SU-DHL-6 (cell line): ENCODE results near the gene AARS2.

Experiments used
- H2AFZ ChIP-seq: fragments of 200-600 bp; sonication (generic); 2 replicates; pipeline ENCODE4 v1.6.1; 2014; ENCODE audit warnings: low read depth, mild to moderate bottlenecking, moderate library complexity, mixed read lengths, antibody characterized with exemption, low read length; ENCODE audit not compliant: severe bottlenecking
- H3F3A ChIP-seq: fragments of 200-600 bp; shearing (Covaris generic); 2 replicates; pipeline ENCODE4 v1.6.0; 2016; ENCODE audit warnings: antibody characterized with exemption, mild to moderate bottlenecking; ENCODE audit not compliant: insufficient read depth
- H3K27ac ChIP-seq: fragments of 200-600 bp; sonication (generic); 2 replicates; pipeline ENCODE4 v1.5.1; 2016; ENCODE audit warnings: low read depth, mild to moderate bottlenecking, low read length, moderate library complexity, mixed read lengths
- H3K27me3 ChIP-seq: fragments of 200-600 bp; sonication (generic), shearing (Covaris generic); 2 replicates; pipeline ENCODE4 v1.6.0; 2014; ENCODE audit warnings: mild to moderate bottlenecking, low read length
- H3K36me3 ChIP-seq: fragments of 200-600 bp; sonication (generic); 2 replicates; pipeline ENCODE4 v1.6.1; 2014; ENCODE audit warnings: mild to moderate bottlenecking, low read length, mixed read lengths
- H3K4me2 ChIP-seq: fragments of 300-600, 200-600 bp; shearing (Covaris generic), sonication (generic); 2 replicates; pipeline ENCODE4 v1.6.0; 2014; ENCODE audit warnings: low read length, low read depth, mild to moderate bottlenecking; ENCODE audit not compliant: poor library complexity, severe bottlenecking
- H3K4me3 ChIP-seq: fragments of 200-600 bp; sonication (generic); 2 replicates; pipeline ENCODE4 v1.5.1; 2014; ENCODE audit warnings: antibody characterized with exemption, low read length, mild to moderate bottlenecking, mixed read lengths; ENCODE audit not compliant: insufficient read depth, poor library complexity, severe bottlenecking
- H3K79me2 ChIP-seq: fragments of 200-600 bp; sonication (generic); 2 replicates; pipeline ENCODE4 v1.6.1; 2014; ENCODE audit warnings: mild to moderate bottlenecking, low read length, moderate library complexity; ENCODE audit not compliant: insufficient read depth
- H3K9ac ChIP-seq: fragments of 200-600 bp; sonication (generic); 2 replicates; pipeline ENCODE4 v1.7.0; 2014; ENCODE audit warnings: mild to moderate bottlenecking, low read length
- H3K9me2 ChIP-seq: fragments of 200-600 bp; sonication (generic); replicated peaks from 2 replicates; pipeline ENCODE4 v1.6.1; 2014; ENCODE audit warnings: low read length; ENCODE audit not compliant: insufficient read depth
- H3K9me3 ChIP-seq: fragments of 200-600 bp; sonication (generic); 2 replicates; pipeline ENCODE4 v1.6.1; 2014; ENCODE audit warnings: low read length, mixed read lengths; ENCODE audit not compliant: insufficient read depth
- H4K20me1 ChIP-seq: fragments of 200-600 bp; sonication (generic); 2 replicates; pipeline ENCODE4 v1.6.1; 2014; ENCODE audit warnings: low read depth, mild to moderate bottlenecking, antibody characterized with exemption, low read length, moderate library complexity, mixed read lengths
- EZH2phosphoT487 ChIP-seq: fragments of 200-600 bp; sonication (generic), shearing (Covaris generic); conservative IDR thresholded peaks from 2 replicates; pipeline ENCODE4 v1.6.1; 2018; ENCODE audit warnings: mild to moderate bottlenecking, antibody characterized with exemption, low read length, moderate library complexity, mixed read lengths
- TF ChIP-seq, protein P1 (sequence below): fragments of 200-600 bp; sonication (generic); IDR thresholded peaks from one replicate; pipeline ENCODE4 v1.5.1; 2017; ENCODE audit warnings: antibody characterized with exemption, mild to moderate bottlenecking, low read length, moderate library complexity; ENCODE audit not compliant: insufficient read depth, poor library complexity, severe bottlenecking

The AARS2 gene

DNA sequence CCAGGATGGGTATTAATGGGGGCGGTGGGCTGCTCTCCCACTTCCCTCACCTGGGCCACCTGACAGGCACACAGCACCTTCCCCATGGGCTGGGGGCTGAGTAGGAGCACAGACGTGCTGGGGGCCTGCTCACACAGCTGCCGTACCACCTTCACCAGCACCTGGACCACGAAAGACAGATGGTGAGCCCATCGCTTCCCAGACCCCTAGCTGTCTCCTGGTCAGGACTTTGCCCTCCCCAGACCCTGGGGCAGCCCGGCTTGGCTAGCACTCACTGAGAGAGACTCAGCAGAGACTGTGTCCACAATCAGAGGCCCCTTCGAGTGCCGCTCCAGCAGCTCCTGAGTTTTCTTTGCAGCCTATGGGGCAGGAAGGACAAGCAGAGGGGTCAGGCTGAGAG is 12.0 kb downstream of the AARS2 start:
- Histone ChIP-seq H3F3A (no peaks in the 10 kb centered on the region), H3K79me2 (no peaks in the 10 kb centered on the region), H3K4me3 (no peak overlapping the region), H3K9me2 (no peaks in the 10 kb centered on the region), H4K20me1 (no peaks in the 10 kb centered on the region), H3K9me3 (no peaks in the 10 kb centered on the region), H3K27ac (no peak overlapping the region), H2AFZ (no peak overlapping the region), H3K27me3 (no peaks in the 10 kb centered on the region), H3K9ac (no peak overlapping the region), H3K36me3 (no peaks in the 10 kb centered on the region), H3K4me2 (no peak overlapping the region)
- TF ChIP-seq EZH2phosphoT487, result no peak

DNA sequence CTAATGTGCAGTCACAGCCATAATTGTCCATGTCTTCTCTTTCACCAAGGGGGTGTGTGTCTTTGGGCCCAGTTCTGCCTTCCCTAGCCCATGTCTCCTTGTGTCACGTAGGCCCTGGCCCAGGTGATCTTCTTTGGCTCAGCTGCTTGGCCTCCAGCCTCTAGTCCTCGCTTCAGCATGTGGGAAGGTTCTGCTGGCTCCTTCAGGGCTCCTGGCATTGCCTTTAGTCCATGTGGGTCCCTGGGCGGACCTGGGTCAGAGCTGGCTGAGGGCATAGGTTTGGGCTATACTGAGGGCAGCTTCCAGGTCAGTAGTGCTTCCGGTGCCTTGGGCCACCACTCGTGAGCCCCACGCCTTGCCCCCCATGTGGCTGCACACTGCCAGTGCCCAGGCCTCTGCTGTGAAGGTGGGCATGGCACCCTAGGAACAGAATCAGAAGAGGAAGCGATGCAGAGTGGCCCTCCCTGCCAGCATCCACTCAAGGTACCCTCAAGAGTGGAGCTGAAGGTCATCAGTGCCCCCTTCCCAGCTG is 12.8 kb downstream of the AARS2 start:
- Histone ChIP-seq H3K9me3 (no peaks in the 10 kb centered on the region), H3K36me3 (no peaks in the 10 kb centered on the region), H3F3A (no peaks in the 10 kb centered on the region), H3K79me2 (no peaks in the 10 kb centered on the region), H3K9ac (no peak overlapping the region), H3K4me2 (no peak overlapping the region), H3K9me2 (no peaks in the 10 kb centered on the region), H3K27me3 (no peaks in the 10 kb centered on the region), H3K4me3 (no peak overlapping the region), H2AFZ (no peak overlapping the region), H4K20me1 (no peaks in the 10 kb centered on the region), H3K27ac (no peak overlapping the region)
- TF ChIP-seq EZH2phosphoT487, result no peak
- TF ChIP-seq, protein P1, sequence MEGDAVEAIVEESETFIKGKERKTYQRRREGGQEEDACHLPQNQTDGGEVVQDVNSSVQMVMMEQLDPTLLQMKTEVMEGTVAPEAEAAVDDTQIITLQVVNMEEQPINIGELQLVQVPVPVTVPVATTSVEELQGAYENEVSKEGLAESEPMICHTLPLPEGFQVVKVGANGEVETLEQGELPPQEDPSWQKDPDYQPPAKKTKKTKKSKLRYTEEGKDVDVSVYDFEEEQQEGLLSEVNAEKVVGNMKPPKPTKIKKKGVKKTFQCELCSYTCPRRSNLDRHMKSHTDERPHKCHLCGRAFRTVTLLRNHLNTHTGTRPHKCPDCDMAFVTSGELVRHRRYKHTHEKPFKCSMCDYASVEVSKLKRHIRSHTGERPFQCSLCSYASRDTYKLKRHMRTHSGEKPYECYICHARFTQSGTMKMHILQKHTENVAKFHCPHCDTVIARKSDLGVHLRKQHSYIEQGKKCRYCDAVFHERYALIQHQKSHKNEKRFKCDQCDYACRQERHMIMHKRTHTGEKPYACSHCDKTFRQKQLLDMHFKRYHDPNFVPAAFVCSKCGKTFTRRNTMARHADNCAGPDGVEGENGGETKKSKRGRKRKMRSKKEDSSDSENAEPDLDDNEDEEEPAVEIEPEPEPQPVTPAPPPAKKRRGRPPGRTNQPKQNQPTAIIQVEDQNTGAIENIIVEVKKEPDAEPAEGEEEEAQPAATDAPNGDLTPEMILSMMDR, result no peak

DNA sequence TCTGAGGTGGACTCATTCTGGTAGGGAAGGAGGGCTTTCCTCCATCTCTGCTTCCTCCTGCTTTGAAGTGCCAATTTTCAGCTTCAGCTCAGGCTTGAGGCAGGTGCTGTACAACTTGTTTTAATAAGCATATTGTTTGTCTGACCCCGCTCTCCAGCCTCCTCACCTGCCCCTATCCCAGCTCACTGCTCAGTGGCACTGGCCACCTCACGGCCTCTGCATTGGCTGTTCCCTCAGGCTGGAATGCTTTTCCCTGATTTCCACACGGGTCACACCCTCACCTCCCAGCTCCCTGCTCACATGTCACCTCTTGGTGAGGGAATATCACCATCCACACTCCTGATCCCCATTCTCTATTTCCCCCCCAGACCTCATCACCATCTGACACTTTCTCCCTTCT is 14.3 kb downstream of the AARS2 start:
- Histone ChIP-seq H2AFZ (no peak overlapping the region), H3K4me3 (no peak overlapping the region), H3K27me3 (no peaks in the 10 kb centered on the region), H3K4me2 (no peak overlapping the region), H4K20me1 (no peaks in the 10 kb centered on the region), H3K9me2 (no peaks in the 10 kb centered on the region), H3F3A (no peaks in the 10 kb centered on the region), H3K9ac (no peak overlapping the region), H3K27ac (no peak overlapping the region), H3K36me3 (no peaks in the 10 kb centered on the region), H3K79me2 (no peaks in the 10 kb centered on the region), H3K9me3 (no peaks in the 10 kb centered on the region)
- TF ChIP-seq, protein P1, result no peak
- no peak for TF ChIP-seq EZH2phosphoT487

DNA sequence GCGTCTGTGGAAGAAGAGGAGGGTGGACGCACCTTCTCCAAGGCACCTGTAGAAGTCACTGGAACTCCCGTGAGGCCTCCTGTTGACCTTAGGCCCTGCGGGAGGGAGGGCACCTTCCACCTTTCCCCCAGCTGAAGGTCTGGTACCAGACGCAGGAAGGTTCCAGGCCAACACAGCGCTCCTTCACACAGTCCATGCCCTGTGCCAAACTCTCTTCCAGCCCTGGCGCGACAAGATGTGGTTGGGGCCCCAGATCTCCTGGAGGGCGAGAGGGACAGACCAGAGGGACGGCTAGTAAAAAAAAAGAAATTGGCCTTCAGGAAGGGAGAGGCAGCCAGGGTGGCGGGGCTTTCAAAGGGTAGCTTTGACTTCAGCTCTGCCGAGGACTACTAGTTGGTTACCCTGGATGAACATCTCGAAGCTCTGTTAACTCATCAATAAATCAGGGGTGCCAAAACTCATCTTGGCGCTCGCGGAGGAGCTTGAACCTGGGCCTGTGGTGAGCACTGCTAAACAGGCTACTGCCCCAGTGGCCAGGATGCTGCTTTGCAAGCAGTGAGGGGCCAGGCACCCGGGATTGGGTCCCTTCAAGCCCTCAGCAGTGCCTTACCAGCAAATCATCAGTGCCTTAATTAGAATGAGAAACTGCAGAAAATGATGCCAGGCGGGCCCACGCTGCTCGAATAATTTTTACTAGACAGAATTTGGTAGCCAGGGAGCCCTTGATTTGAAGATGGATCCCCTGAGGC is 14.9 kb downstream of the AARS2 start:
- H3K4me2 ChIP-seq, result no peak overlapping the region

More for the DNA sequence above, 14.9 kb downstream of the AARS2 start:
- no peak for TF ChIP-seq EZH2phosphoT487
- H3K9ac ChIP-seq, result no peak overlapping the region
- no peak overlapping the region for H3K4me3 ChIP-seq
- no peaks in the 10 kb centered on the region for H3K9me3 ChIP-seq
- H2AFZ ChIP-seq, result no peak overlapping the region
- H3K27me3 ChIP-seq, result no peaks in the 10 kb centered on the region
- H3K9me2 ChIP-seq, result no peaks in the 10 kb centered on the region
- no peaks in the 10 kb centered on the region for H3F3A ChIP-seq
- no peaks in the 10 kb centered on the region for H4K20me1 ChIP-seq
- H3K27ac ChIP-seq, result no peak overlapping the region
- H3K79me2 ChIP-seq, result no peaks in the 10 kb centered on the region
- H3K36me3 ChIP-seq, result no peaks in the 10 kb centered on the region
